RWPE2 (cell line): ENCODE results near the gene ATF7.

ENCODE experiments used
- ATAC-seq: fragments of 200-7000 bp; cut with Tn5 transposase; 3 replicates; pipeline ENCODE4 v1.9.1; 2021; ENCODE audit warnings: low read depth
- DNase-seq: peaks from one replicate; pipeline ENCODE4 v3.0.0-alpha.2; 2020; ENCODE audit warnings: low spot score
- H3K27ac ChIP-seq: fragments of 450-650 bp; 2 replicates; pipeline ENCODE4 v1.5.1; 2017; ENCODE audit warnings: mild to moderate bottlenecking; ENCODE audit not compliant: poor library complexity, severe bottlenecking
- H3K27me3 ChIP-seq: fragments of 250-450 bp; sonication (Bioruptor Pico); 2 replicates; pipeline ENCODE4 v1.5.1; 2021; ENCODE audit warnings: mild to moderate bottlenecking, moderate library complexity; ENCODE audit not compliant: insufficient read depth, poor library complexity, severe bottlenecking
- H3K36me3 ChIP-seq: fragments of 250-450 bp; sonication (Bioruptor Pico); 2 replicates; pipeline ENCODE4 v1.5.1; 2020; ENCODE audit warnings: low read depth, mild to moderate bottlenecking, moderate library complexity
- H3K4me1 ChIP-seq: fragments of 250-450 bp; sonication (Bioruptor Pico); 2 replicates; pipeline ENCODE4 v1.5.1; 2021; ENCODE audit warnings: mild to moderate bottlenecking, moderate library complexity; ENCODE audit not compliant: insufficient read depth, poor library complexity, severe bottlenecking
- H3K4me3 ChIP-seq: fragments of 250-450 bp; sonication (Bioruptor Pico); 2 replicates; pipeline ENCODE4 v1.5.1; 2021; ENCODE audit warnings: mild to moderate bottlenecking, moderate library complexity; ENCODE audit not compliant: severe bottlenecking
- H3K9me3 ChIP-seq: fragments of 250-450 bp; sonication (Bioruptor Pico); 2 replicates; pipeline ENCODE4 v1.5.1; 2021; ENCODE audit warnings: mild to moderate bottlenecking, moderate library complexity; ENCODE audit not compliant: severe bottlenecking
- TF ChIP-seq, protein P1 (sequence below): fragments of 450-650 bp; IDR thresholded peaks from one replicate; pipeline ENCODE4 v1.5.1; 2017; ENCODE audit warnings: mild to moderate bottlenecking, moderate library complexity; ENCODE audit not compliant: poor library complexity, severe bottlenecking

ATF7 gene

GRCh38 chr12:53575502-53576249 lies 50.5 kb downstream of the ATF7 start:
- DNase-seq = no peak

DNA sequence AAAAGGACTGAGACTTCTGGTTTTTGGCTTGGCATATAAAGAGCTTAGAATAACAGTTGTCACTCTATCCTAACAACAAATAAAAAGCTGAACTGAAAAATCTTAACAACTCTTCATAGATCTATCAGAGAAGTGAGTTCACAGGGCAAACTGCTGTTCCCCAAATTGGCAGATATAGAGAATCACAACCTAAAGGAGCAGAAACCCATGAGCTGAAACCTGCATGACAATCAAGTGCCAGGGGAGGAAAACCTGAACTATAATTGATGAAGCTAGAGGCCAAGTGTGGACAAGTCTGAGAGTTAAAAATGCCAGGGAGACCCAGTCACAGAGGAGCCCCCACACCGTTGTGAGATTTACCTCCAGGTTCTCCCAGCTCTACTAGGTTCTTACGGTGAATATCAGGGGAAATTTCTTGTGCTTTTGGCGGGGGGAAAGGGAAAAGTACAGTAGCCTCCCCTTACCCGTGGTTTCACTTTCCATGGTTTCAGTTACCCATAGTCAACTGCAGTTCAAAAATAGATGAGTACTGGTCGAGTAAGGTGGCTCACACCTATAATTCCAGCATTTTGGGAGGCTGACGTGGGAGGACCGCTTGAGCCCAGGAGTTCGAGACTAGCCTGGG lies 53.9 kb downstream of the ATF7 start:
- Histone ChIP-seq H3K4me3 (no peak overlapping the region), H3K4me1 (peaks cover 30% of the 10 kb centered on the region), H3K9me3 (no peaks in the 10 kb centered on the region), H3K36me3 (no peaks in the 10 kb centered on the region), H3K27ac (no peak overlapping the region), H3K27me3 (no peaks in the 10 kb centered on the region)
- DNase-seq = no peak
- TF ChIP-seq, protein P1, sequence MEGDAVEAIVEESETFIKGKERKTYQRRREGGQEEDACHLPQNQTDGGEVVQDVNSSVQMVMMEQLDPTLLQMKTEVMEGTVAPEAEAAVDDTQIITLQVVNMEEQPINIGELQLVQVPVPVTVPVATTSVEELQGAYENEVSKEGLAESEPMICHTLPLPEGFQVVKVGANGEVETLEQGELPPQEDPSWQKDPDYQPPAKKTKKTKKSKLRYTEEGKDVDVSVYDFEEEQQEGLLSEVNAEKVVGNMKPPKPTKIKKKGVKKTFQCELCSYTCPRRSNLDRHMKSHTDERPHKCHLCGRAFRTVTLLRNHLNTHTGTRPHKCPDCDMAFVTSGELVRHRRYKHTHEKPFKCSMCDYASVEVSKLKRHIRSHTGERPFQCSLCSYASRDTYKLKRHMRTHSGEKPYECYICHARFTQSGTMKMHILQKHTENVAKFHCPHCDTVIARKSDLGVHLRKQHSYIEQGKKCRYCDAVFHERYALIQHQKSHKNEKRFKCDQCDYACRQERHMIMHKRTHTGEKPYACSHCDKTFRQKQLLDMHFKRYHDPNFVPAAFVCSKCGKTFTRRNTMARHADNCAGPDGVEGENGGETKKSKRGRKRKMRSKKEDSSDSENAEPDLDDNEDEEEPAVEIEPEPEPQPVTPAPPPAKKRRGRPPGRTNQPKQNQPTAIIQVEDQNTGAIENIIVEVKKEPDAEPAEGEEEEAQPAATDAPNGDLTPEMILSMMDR = no peak
- no peak for ATAC-seq

More at GRCh38 chr12:53575502-53576249, 50.5 kb downstream of the ATF7 start:
- H3K36me3 ChIP-seq = no peaks in the 10 kb centered on the region
- H3K27me3 ChIP-seq = no peaks in the 10 kb centered on the region
- H3K9me3 ChIP-seq = no peaks in the 10 kb centered on the region
- H3K27ac ChIP-seq = peak overlapping the region; percentile 46
- ATAC-seq = peak; percentile 92
- TF ChIP-seq, protein P1 = no peak
- peaks cover 14% of the 10 kb centered on the region for H3K4me1 ChIP-seq
- no peak overlapping the region for H3K4me3 ChIP-seq

DNA sequence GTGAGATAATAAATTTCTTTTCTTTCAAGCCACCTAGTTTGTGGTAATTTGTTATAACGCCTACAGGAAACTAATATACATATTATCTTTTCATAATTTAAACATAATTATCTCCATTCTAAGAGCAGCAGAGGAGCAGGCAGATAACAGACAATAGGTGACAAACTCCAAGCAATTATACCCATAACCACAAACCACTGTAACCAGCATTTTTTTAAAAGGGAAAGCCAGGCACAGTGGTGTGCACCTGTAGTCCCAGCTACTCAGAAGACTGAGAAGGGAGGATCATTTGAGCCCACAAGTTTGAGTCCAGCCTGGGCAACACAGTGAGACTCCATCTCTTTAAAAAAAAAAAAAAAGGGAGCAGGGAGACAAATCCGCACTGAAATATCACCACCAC lies 54.9 kb downstream of the ATF7 start:
- DNase-seq (no peak), ATAC-seq (no peak)
- Histone ChIP-seq H3K9me3 (no peaks in the 10 kb centered on the region), H3K27me3 (no peaks in the 10 kb centered on the region), H3K36me3 (no peaks in the 10 kb centered on the region), H3K27ac (no peak overlapping the region), H3K4me3 (no peak overlapping the region), H3K4me1 (peaks cover 30% of the 10 kb centered on the region)
- TF ChIP-seq, protein P1 = no peak

GRCh38 chr12:53568809-53569557 lies 57.2 kb downstream of the ATF7 start:
- Histone ChIP-seq H3K27me3 (no peaks in the 10 kb centered on the region), H3K4me1 (peaks cover 16% of the 10 kb centered on the region), H3K9me3 (no peaks in the 10 kb centered on the region), H3K27ac (peak overlapping the region; percentile 4), H3K36me3 (no peaks in the 10 kb centered on the region), H3K4me3 (no peak overlapping the region)
- TF ChIP-seq, protein P1 = no peak
- DNase-seq (no peak), ATAC-seq (peak; percentile 61)
